WTC11 (cell line): ENCODE measurements around the gene IL34. TPM values are rescaled to one million over a fixed set of nuclear protein-coding genes. Genes with fewer than 3 reads are reported as not detected.

Experiments
- ATAC-seq: fragments of 200-7000 bp; cut with Tn5 transposase; 2 replicates; pipeline ENCODE4 v1.10.0; 2021; ENCODE audit warnings: mild to moderate bottlenecking, moderate library complexity
- CTCF ChIA-PET: fragments of 300-600 bp; sonication (Branson Sonifier 250); formaldehyde crosslinking; loops from one replicate; lab custom pipeline; 2021; ENCODE audit warnings: antibody characterized with exemption; lab: Charles Lee
- POLR2A ChIA-PET: fragments of 350-600 bp; sonication (Branson Sonifier 250); formaldehyde crosslinking; loops from one replicate; lab custom pipeline; 2021; ENCODE audit warnings: antibody characterized with exemption; lab: Charles Lee
- DNase-seq: peaks from one replicate; pipeline ENCODE4 v3.0.0; 2021; ENCODE audit warnings: low spot score
- H3K27ac Mint-ChIP-seq: 2 replicates; pipeline ENCODE4 v1.8.0; 2021; ENCODE audit warnings: mixed read lengths
- H3K27me3 Mint-ChIP-seq: 2 replicates; pipeline ENCODE4 v1.8.0; 2021; ENCODE audit warnings: low read depth, mild to moderate bottlenecking, moderate library complexity, mixed read lengths
- H3K36me3 Mint-ChIP-seq: 2 replicates; pipeline ENCODE4 v1.8.0; 2021; ENCODE audit warnings: mixed read lengths
- H3K4me1 Mint-ChIP-seq: 2 replicates; pipeline ENCODE4 v1.8.0; 2022; ENCODE audit warnings: mixed read lengths
- H3K4me3 Mint-ChIP-seq: 2 replicates; pipeline ENCODE4 v1.8.0; 2021; ENCODE audit warnings: mild to moderate bottlenecking, moderate library complexity, mixed read lengths
- H3K9me3 Mint-ChIP-seq: 2 replicates; pipeline ENCODE4 v1.8.0; 2021; ENCODE audit warnings: mixed read lengths
- ATF1 ChIP-seq: sonication (generic); formaldehyde crosslinking; IDR thresholded peaks from 2 replicates; pipeline ENCODE4 v1.8.1; 2023; ENCODE audit warnings: mild to moderate bottlenecking, moderate library complexity, missing genetic modification reagents
- ELF4 ChIP-seq: sonication (generic); formaldehyde crosslinking; IDR thresholded peaks from 2 replicates; pipeline ENCODE4 v1.8.1; 2022; ENCODE audit warnings: low read depth, mild to moderate bottlenecking, moderate library complexity, missing genetic modification reagents
- FOXK1 ChIP-seq: sonication (generic); formaldehyde crosslinking; IDR thresholded peaks from 2 replicates; pipeline ENCODE4 v1.8.0; 2022; ENCODE audit warnings: mild to moderate bottlenecking, moderate library complexity, missing genetic modification reagents
- MXD4 ChIP-seq: fragments of 250-450 bp; sonication (Bioruptor Pico); IDR thresholded peaks from 2 replicates; pipeline ENCODE4 v1.8.0; 2021; ENCODE audit warnings: mild to moderate bottlenecking, moderate library complexity, borderline replicate concordance
- MYBL2 ChIP-seq: sonication (generic); formaldehyde crosslinking; IDR thresholded peaks from 2 replicates; pipeline ENCODE4 v1.8.1; 2023; ENCODE audit warnings: mild to moderate bottlenecking, moderate library complexity, missing genetic modification reagents
- NFE2L1 ChIP-seq: sonication (generic); formaldehyde crosslinking; IDR thresholded peaks from 2 replicates; pipeline ENCODE4 v1.8.1; 2023; ENCODE audit warnings: missing genetic modification reagents
- NR2C2 ChIP-seq: sonication (generic); formaldehyde crosslinking; IDR thresholded peaks from 2 replicates; pipeline ENCODE4 v1.8.0; 2022; ENCODE audit warnings: mild to moderate bottlenecking, missing genetic modification reagents
- OVOL2 ChIP-seq: fragments of 250-450 bp; sonication (Bioruptor Pico); IDR thresholded peaks from 2 replicates; pipeline ENCODE4 v1.9.0; 2021; ENCODE audit warnings: mild to moderate bottlenecking, borderline replicate concordance
- RELA ChIP-seq: sonication (generic); formaldehyde crosslinking; IDR thresholded peaks from 2 replicates; pipeline ENCODE4 v1.8.1; 2022; ENCODE audit warnings: missing genetic modification reagents, mild to moderate bottlenecking, borderline replicate concordance
- RORB ChIP-seq: fragments of 250-450 bp; sonication (Bioruptor Pico); IDR thresholded peaks from 2 replicates; pipeline ENCODE4 v1.9.0; 2021; ENCODE audit warnings: mild to moderate bottlenecking
- SP1 ChIP-seq: sonication (generic); formaldehyde crosslinking; conservative IDR thresholded peaks from 2 replicates; pipeline ENCODE4 v1.8.1; 2022; ENCODE audit warnings: missing genetic modification reagents
- USF1 ChIP-seq: sonication (generic); formaldehyde crosslinking; IDR thresholded peaks from 2 replicates; pipeline ENCODE4 v1.8.0; 2022; ENCODE audit warnings: mild to moderate bottlenecking, missing genetic modification reagents
- ZBTB21 ChIP-seq: sonication (generic); formaldehyde crosslinking; IDR thresholded peaks from 2 replicates; pipeline ENCODE4 v1.8.1; 2023; ENCODE audit warnings: mild to moderate bottlenecking, missing genetic modification reagents, borderline replicate concordance
- ZNF263 ChIP-seq: sonication (generic); formaldehyde crosslinking; IDR thresholded peaks from 2 replicates; pipeline ENCODE4 v1.8.1; 2022; ENCODE audit warnings: low read depth, mild to moderate bottlenecking, moderate library complexity, missing genetic modification reagents
- total RNA-seq: library from RNA; stranded (reverse); gene quantifications from 3 replicates; pipeline ENCODE4 v1.2.3, GENCODE V29; 2021
- TF ChIP-seq, protein P1 (sequence below): fragments of 250-450 bp; sonication (Bioruptor Pico); IDR thresholded peaks from 2 replicates; pipeline ENCODE4 v2.1.2; 2022; ENCODE audit warnings: mild to moderate bottlenecking, moderate library complexity
- TF ChIP-seq, protein P2 (sequence below): sonication (generic); formaldehyde crosslinking; IDR thresholded peaks from 2 replicates; pipeline ENCODE4 v1.8.1; 2023; ENCODE audit warnings: mild to moderate bottlenecking, missing genetic modification reagents
- TF ChIP-seq, protein P3 (sequence below): sonication (generic); formaldehyde crosslinking; IDR thresholded peaks from 2 replicates; pipeline ENCODE4 v1.8.1; 2023; ENCODE audit warnings: mild to moderate bottlenecking, missing genetic modification reagents
- TF ChIP-seq, protein P4 (sequence below): sonication (generic); formaldehyde crosslinking; IDR thresholded peaks from 2 replicates; pipeline ENCODE4 v1.8.1; 2022; ENCODE audit warnings: missing genetic modification reagents, borderline replicate concordance
- TF ChIP-seq, protein P5 (sequence below): sonication (generic); formaldehyde crosslinking; IDR thresholded peaks from 2 replicates; pipeline ENCODE4 v1.8.0; 2022; ENCODE audit warnings: mild to moderate bottlenecking, missing genetic modification reagents
- TF ChIP-seq, protein P6 (sequence below): fragments of 250-450 bp; sonication (Bioruptor Pico); IDR thresholded peaks from 2 replicates; pipeline ENCODE4 v1.8.0; 2021; ENCODE audit warnings: mild to moderate bottlenecking

Gene IL34
- total RNA-seq, 1 experiment from 2014 or later = 8.8 TPM

DNA sequence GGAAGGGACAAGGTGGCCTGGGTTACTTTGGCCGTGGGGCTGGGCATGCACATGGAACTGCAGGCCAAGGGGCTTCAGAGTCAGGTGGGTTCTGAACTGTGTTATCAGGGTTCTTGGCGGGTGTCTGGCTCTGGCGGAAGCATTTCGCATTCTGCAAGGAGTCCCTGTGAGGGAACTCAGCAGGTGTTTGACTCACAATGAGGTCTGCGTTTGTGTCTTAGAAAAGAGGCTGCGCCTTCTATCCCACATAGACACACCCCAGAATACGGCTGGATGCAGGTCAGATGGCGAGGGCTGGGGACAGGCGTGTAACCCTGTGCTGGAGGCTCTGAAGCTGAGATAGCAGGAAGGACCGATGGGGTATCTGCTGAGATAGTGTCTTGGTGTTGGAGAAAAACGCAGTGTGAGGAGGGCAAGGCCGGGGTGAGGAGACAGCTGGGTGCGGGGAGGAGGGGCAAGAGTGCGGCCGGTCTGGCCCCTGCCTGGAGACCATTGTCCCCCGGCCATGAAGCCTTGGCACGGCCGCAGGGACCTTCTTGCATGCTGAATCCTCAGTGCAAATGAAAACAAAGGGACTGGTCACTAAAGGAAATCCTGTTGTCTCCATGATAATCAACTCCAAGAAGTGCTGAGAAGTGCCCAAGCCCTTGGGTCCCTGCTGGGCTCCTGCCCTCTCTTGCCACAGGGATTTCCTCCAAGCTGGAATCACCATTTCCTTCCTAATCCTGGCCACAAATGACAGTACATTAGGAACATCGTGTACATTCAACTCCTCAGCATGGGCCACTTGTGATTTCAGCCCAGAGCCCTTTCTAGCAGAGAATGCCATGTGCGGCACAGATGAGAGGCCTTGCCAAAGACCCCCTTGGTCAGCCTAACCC, 62.2 kb downstream of the IL34 start (continued):
- TF ChIP-seq, protein P1, sequence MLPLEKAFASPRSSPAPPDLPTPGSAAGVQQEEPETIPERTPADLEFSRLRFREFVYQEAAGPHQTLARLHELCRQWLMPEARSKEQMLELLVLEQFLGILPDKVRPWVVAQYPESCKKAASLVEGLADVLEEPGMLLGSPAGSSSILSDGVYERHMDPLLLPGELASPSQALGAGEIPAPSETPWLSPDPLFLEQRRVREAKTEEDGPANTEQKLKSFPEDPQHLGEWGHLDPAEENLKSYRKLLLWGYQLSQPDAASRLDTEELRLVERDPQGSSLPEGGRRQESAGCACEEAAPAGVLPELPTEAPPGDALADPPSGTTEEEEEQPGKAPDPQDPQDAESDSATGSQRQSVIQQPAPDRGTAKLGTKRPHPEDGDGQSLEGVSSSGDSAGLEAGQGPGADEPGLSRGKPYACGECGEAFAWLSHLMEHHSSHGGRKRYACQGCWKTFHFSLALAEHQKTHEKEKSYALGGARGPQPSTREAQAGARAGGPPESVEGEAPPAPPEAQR (CRISPR knock-in tag) = no peak
- TF ChIP-seq, protein P2, sequence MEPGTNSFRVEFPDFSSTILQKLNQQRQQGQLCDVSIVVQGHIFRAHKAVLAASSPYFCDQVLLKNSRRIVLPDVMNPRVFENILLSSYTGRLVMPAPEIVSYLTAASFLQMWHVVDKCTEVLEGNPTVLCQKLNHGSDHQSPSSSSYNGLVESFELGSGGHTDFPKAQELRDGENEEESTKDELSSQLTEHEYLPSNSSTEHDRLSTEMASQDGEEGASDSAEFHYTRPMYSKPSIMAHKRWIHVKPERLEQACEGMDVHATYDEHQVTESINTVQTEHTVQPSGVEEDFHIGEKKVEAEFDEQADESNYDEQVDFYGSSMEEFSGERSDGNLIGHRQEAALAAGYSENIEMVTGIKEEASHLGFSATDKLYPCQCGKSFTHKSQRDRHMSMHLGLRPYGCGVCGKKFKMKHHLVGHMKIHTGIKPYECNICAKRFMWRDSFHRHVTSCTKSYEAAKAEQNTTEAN (CRISPR knock-in tag) = no peak
- TF ChIP-seq NR2C2 (CRISPR knock-in tag) (no peak), MYBL2 (CRISPR knock-in tag) (no peak), NFE2L1 (no peak), ELF4 (no peak)

GRCh38 chr16:70709457-70709856, 63.1 kb downstream of the IL34 start:
- ATAC-seq (no peak), DNase-seq (no peak)
- no peak overlapping the region for H3K27ac Mint-ChIP-seq
- no peaks in the 10 kb centered on the region for H3K36me3 Mint-ChIP-seq
- TF ChIP-seq ZNF263 (CRISPR knock-in tag) (no peak), FOXK1 (CRISPR knock-in tag) (no peak), OVOL2 (CRISPR knock-in tag) (no peak), RORB (CRISPR knock-in tag) (no peak), USF1 (CRISPR knock-in tag) (no peak), RELA (CRISPR knock-in tag) (no peak), MXD4 (CRISPR knock-in tag) (no peak), ATF1 (CRISPR knock-in tag) (no peak), SP1 (CRISPR knock-in tag) (no peak)
- TF ChIP-seq, protein P3, sequence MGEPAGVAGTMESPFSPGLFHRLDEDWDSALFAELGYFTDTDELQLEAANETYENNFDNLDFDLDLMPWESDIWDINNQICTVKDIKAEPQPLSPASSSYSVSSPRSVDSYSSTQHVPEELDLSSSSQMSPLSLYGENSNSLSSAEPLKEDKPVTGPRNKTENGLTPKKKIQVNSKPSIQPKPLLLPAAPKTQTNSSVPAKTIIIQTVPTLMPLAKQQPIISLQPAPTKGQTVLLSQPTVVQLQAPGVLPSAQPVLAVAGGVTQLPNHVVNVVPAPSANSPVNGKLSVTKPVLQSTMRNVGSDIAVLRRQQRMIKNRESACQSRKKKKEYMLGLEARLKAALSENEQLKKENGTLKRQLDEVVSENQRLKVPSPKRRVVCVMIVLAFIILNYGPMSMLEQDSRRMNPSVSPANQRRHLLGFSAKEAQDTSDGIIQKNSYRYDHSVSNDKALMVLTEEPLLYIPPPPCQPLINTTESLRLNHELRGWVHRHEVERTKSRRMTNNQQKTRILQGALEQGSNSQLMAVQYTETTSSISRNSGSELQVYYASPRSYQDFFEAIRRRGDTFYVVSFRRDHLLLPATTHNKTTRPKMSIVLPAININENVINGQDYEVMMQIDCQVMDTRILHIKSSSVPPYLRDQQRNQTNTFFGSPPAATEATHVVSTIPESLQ (CRISPR knock-in tag) = no peak
- no peaks in the 10 kb centered on the region for H3K9me3 Mint-ChIP-seq
- CTCF ChIA-PET = interaction anchor here (1.3 to 3.1 kb wide), 2 partner anchors 30 to 61 kb away, joined by 3 to 10 read pairs; no protein-coding TSS in a partner anchor
- H3K4me1 Mint-ChIP-seq = peaks cover 47% of the 10 kb centered on the region
- no peak overlapping the region for H3K4me3 Mint-ChIP-seq
- no peaks in the 10 kb centered on the region for H3K27me3 Mint-ChIP-seq
- POLR2A ChIA-PET = no interaction called here

DNA sequence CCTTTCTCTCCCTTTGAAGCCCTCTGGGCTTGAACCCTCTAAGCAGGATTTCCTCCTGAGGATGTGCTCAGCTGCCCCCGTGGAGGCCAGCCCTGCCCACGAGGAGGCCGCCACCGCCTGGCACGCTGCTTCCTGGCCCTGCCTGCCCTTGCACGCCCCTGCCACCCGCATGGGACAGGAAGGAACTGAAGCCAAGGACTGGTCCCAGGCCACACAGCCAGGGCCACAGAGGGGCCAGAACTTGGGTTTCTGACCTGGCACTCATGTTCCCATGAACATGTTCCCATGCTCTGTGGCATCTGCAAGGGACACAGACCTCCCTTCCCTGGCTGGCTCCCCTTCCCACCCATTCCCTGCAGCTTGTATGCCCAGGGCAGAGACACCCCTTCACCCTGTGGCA, 63.6 kb downstream of the IL34 start:
- POLR2A ChIA-PET = no interaction called here
- Mint-ChIP-seq H3K4me3 (no peak overlapping the region), H3K9me3 (no peaks in the 10 kb centered on the region), H3K27me3 (no peaks in the 10 kb centered on the region), H3K36me3 (no peaks in the 10 kb centered on the region), H3K4me1 (peaks cover 50% of the 10 kb centered on the region), H3K27ac (no peak overlapping the region)
- ATAC-seq (no peak), DNase-seq (no peak)
- TF ChIP-seq, protein P4, sequence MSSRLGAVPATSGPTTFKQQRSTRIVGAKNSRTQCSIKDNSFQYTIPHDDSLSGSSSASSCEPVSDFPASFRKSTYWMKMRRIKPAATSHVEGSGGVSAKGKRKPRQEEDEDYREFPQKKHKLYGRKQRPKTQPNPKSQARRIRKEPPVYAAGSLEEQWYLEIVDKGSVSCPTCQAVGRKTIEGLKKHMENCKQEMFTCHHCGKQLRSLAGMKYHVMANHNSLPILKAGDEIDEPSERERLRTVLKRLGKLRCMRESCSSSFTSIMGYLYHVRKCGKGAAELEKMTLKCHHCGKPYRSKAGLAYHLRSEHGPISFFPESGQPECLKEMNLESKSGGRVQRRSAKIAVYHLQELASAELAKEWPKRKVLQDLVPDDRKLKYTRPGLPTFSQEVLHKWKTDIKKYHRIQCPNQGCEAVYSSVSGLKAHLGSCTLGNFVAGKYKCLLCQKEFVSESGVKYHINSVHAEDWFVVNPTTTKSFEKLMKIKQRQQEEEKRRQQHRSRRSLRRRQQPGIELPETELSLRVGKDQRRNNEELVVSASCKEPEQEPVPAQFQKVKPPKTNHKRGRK (CRISPR knock-in tag) = no peak
- TF ChIP-seq ZBTB21 = no peak
- TF ChIP-seq, protein P5, sequence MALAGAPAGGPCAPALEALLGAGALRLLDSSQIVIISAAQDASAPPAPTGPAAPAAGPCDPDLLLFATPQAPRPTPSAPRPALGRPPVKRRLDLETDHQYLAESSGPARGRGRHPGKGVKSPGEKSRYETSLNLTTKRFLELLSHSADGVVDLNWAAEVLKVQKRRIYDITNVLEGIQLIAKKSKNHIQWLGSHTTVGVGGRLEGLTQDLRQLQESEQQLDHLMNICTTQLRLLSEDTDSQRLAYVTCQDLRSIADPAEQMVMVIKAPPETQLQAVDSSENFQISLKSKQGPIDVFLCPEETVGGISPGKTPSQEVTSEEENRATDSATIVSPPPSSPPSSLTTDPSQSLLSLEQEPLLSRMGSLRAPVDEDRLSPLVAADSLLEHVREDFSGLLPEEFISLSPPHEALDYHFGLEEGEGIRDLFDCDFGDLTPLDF (CRISPR knock-in tag) = no peak
- TF ChIP-seq, protein P6, sequence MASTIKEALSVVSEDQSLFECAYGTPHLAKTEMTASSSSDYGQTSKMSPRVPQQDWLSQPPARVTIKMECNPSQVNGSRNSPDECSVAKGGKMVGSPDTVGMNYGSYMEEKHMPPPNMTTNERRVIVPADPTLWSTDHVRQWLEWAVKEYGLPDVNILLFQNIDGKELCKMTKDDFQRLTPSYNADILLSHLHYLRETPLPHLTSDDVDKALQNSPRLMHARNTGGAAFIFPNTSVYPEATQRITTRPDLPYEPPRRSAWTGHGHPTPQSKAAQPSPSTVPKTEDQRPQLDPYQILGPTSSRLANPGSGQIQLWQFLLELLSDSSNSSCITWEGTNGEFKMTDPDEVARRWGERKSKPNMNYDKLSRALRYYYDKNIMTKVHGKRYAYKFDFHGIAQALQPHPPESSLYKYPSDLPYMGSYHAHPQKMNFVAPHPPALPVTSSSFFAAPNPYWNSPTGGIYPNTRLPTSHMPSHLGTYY = no peak
- TF ChIP-seq, all 79 proteins: peak for 0
- CTCF ChIA-PET = interaction anchor here (1.0 to 3.1 kb wide), 3 partner anchors 14 to 60 kb away, joined by 3 to 10 read pairs (median 3); no protein-coding TSS in a partner anchor
